GM12873 (cell line): ENCODE measurements around the gene NAA60.

Source experiments
- CTCF ChIP-seq: IDR thresholded peaks from 2 replicates; pipeline ENCODE4 v1.5.1; 2012; ENCODE audit warnings: low read depth, mild to moderate bottlenecking, moderate library complexity, low read length, control low read depth; ENCODE audit not compliant: insufficient read depth; ENCODE audit errors: missing control alignments

Gene NAA60

GRCh38 chr16:3465911-3466584 lies 22.6 kb downstream of the NAA60 start:
- no peak for TF ChIP-seq CTCF

- no peak for TF ChIP-seq CTCF
Observed at GRCh38 chr16:3467182-3467581, 23.7 kb downstream of the NAA60 start.

- no peak for TF ChIP-seq CTCF
Observed at GRCh38 chr16:3467921-3468320, 24.4 kb downstream of the NAA60 start.

GRCh38 chr16:3468501-3468900 lies 25.0 kb downstream of the NAA60 start:
- TF ChIP-seq CTCF = no peak

- TF ChIP-seq CTCF = no peak
Observed at GRCh38 chr16:3469736-3470135, 26.3 kb downstream of the NAA60 start.

- no peak for TF ChIP-seq CTCF
Observed at GRCh38 chr16:3470723-3471122, 27.2 kb downstream of the NAA60 start.

- TF ChIP-seq CTCF = no peak
Observed at GRCh38 chr16:3471518-3472176, 28.2 kb downstream of the NAA60 start.
